BLaER1 treated with 17β-estradiol and CSF1 and Interleukin-3, amounts not matched to agents 10 nM and 100 nM (cell line): ENCODE results near the gene EEF2K.
A peak's percentile ranks its signal among the peaks of the same experiment; 100 is the strongest.

ENCODE experiments used
- H3K27ac ChIP-seq, 11 experiments: shearing (Covaris generic); formaldehyde crosslinking; 2 replicates each; pipeline ENCODE4 v1.8.1; 2022
- H3K27me3 ChIP-seq, 11 experiments: shearing (Covaris generic); formaldehyde crosslinking; 2 replicates each; pipeline ENCODE4 v1.8.1; 2022
- H3K36me3 ChIP-seq, 11 experiments: shearing (Covaris generic); formaldehyde crosslinking; 2 replicates each; pipeline ENCODE4 v1.8.1; 2022
- H3K4me1 ChIP-seq, 10 experiments: shearing (Covaris generic); formaldehyde crosslinking; 2 replicates each; pipeline ENCODE4 v1.8.1; 2022
- H3K4me2 ChIP-seq, 11 experiments: shearing (Covaris generic); formaldehyde crosslinking; 2 replicates each; pipeline ENCODE4 v1.8.1; 2022
- H3K4me3 ChIP-seq, 10 experiments: shearing (Covaris generic); formaldehyde crosslinking; 2 replicates each; pipeline ENCODE4 v1.8.1; 2022
- H3K9ac ChIP-seq, 11 experiments: shearing (Covaris generic); formaldehyde crosslinking; 2 replicates each; pipeline ENCODE4 v1.8.1; 2022
- H3K9me3 ChIP-seq, 11 experiments: shearing (Covaris generic); formaldehyde crosslinking; replicated peaks in 1 of 11; 2 replicates each; pipeline ENCODE4 v1.8.1; 2022
- H4K20me1 ChIP-seq, 11 experiments: shearing (Covaris generic); formaldehyde crosslinking; 2 replicates each; pipeline ENCODE4 v1.8.1; 2022
- Cebpa-rat ChIP-seq, 11 experiments: shearing (Covaris generic); IDR thresholded peaks; 2 replicates each; pipeline ENCODE4 v1.8.1; 2022

Gene EEF2K

DNA sequence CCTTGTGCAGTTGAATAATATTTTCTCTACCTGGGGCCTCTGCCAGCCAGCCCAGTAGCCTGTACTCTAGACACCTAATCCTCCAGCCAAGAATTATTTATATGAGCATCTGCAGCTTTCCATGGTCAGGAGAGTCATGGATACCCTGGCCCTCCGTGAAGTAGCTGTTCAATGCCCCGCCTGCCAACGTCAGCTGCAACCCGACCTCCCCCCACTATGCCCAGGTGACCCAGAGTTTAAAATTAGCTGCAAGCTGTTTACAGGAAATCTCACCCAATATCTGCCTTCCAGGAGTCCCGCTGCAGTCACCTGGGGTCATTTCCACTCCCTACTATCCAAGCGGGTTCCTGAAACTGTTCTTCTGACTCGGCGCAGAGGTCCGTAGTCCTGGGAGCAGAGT lies 31.4 kb upstream of the EEF2K start:
- Histone ChIP-seq H3K27ac (no peak overlapping the region), H4K20me1 (peaks cover 0 to 10% (median 0%) of the 10 kb centered on the region in 11 experiments; a peak in 1 of 22 replicates), H3K4me1 (peaks cover 0 to 17% (median 12%) of the 10 kb centered on the region in 10 experiments; a peak in 12 of 20 replicates), H3K36me3 (no peaks in the 10 kb centered on the region), H3K4me3 (no peak overlapping the region), H3K9me3 (no peaks in the 10 kb centered on the region), H3K9ac (no peak overlapping the region), H3K27me3 (no peaks in the 10 kb centered on the region), H3K4me2 (peak overlapping the region in 8 of 11 experiments; percentile 10 to 56 (median 36); a peak in 13 of 22 replicates)
- no peak for TF ChIP-seq Cebpa-rat (IDR thresholded peaks at IDR 0.05)

- no peaks in the 10 kb centered on the region for H3K36me3 ChIP-seq
- no peaks in the 10 kb centered on the region for H4K20me1 ChIP-seq
- peaks cover 0 to 17% (median 12%) of the 10 kb centered on the region in 10 experiments; a peak in 12 of 20 replicates for H3K4me1 ChIP-seq
- H3K4me2 ChIP-seq: no peak overlapping the region
- no peak overlapping the region for H3K4me3 ChIP-seq
- H3K27me3 ChIP-seq: no peaks in the 10 kb centered on the region
- no peak for TF ChIP-seq Cebpa-rat (IDR thresholded peaks at IDR 0.05)
- no peak overlapping the region for H3K27ac ChIP-seq
- no peaks in the 10 kb centered on the region for H3K9me3 ChIP-seq
- H3K9ac ChIP-seq: no peak overlapping the region
Measured at GRCh38 chr16:22177968-22178930, 27.8 kb upstream of the EEF2K start.

GRCh38 chr16:22181426-22181825 lies 24.7 kb upstream of the EEF2K start:
- TF ChIP-seq Cebpa-rat (IDR thresholded peaks at IDR 0.05): no peak
- H3K36me3 ChIP-seq: no peaks in the 10 kb centered on the region
- no peaks in the 10 kb centered on the region for H4K20me1 ChIP-seq
- no peak overlapping the region for H3K9ac ChIP-seq
- H3K4me1 ChIP-seq: no peaks in the 10 kb centered on the region; a peak in 1 of 20 replicates
- H3K4me2 ChIP-seq: no peak overlapping the region
- H3K27ac ChIP-seq: no peak overlapping the region
- no peaks in the 10 kb centered on the region for H3K27me3 ChIP-seq
- no peaks in the 10 kb centered on the region for H3K9me3 ChIP-seq
- H3K4me3 ChIP-seq: no peak overlapping the region

DNA sequence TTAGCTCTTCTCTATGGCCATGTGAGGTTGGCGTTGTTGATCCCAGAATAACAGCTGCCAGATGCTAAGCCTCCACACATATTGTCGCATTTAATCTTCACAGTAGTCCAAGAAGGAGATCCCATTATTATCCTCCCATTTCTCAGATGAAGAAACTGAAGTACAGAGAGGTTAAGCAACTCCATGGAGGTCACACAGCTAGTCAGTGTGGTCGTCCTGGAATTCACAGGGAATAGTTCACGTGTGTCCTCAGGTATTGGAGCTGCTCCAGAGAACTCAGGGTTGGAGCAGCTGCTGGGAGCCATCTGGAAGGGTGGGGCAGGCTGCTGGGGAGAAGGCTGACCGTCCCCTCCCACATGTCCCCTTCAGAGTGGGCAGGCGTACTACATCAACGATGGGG lies 24.2 kb upstream of the EEF2K start:
- Histone ChIP-seq H3K36me3 (no peaks in the 10 kb centered on the region), H3K9me3 (no peaks in the 10 kb centered on the region), H3K27me3 (no peaks in the 10 kb centered on the region), H4K20me1 (no peaks in the 10 kb centered on the region), H3K27ac (no peak overlapping the region), H3K4me3 (no peak overlapping the region), H3K4me1 (no peaks in the 10 kb centered on the region; a peak in 1 of 20 replicates), H3K9ac (no peak overlapping the region), H3K4me2 (no peak overlapping the region)
- no peak for TF ChIP-seq Cebpa-rat (IDR thresholded peaks at IDR 0.05)

DNA sequence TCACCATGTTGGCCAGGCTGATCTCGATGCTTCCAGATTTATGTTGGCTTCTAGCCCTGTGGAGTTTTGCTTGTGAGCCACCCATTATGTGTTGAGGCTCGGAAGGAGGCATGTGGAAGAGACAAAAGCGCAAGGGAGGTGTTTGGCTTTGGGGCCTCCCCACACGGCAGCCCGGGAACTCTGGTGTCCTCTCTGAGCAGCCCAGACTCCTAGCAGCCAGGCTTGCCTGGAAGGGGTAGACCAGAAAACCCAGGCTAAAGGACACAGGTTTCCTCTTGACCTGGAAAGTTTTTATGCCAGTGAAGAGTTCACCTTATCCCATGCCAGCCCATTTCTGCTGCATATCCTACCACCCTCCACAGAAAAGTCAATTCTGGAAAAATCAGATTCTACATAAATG lies 22.7 kb upstream of the EEF2K start:
- Histone ChIP-seq H3K4me2 (no peak overlapping the region), H3K9me3 (no peaks in the 10 kb centered on the region), H3K4me3 (no peak overlapping the region), H3K27me3 (no peaks in the 10 kb centered on the region), H3K27ac (no peak overlapping the region), H4K20me1 (no peaks in the 10 kb centered on the region), H3K36me3 (no peaks in the 10 kb centered on the region), H3K9ac (no peak overlapping the region), H3K4me1 (peaks cover 3 to 7% (median 5%) of the 10 kb centered on the region in 10 experiments; a peak in 14 of 20 replicates)
- TF ChIP-seq Cebpa-rat (IDR thresholded peaks at IDR 0.05): no peak

DNA sequence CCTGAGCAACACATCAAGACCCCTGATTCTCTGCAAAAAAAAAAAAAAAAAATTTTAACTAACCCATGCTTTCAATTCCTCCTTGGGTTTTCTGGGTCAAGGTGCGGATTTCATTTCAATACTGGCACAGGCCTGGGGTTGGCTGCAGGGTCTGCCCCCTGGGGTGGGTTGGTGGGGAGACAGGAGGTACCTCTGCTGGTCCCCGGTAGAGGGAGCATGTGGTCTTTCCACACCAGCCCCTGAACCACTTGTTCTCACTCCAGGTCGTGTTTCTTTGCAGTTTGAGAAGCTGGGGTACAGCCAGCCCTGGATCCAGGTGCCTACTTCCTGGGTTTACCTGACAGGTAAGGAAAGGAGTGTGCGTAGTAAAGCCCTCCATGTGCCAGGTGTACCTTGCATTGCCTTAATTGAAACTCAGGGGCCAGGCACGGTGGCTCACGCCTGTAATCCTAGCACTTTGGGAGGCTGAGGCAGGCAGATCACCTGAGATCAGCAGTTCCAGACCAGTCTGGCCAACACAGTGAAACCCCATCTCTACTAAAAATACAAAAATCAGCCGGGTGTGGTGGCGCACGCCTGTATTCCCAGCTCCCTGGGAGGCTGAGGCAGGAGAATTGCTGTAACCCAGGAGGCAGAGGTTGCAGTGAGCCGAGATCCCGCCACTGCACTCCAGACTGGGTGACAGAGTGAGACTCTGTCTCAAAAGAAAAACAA lies 22.0 kb upstream of the EEF2K start:
- H3K36me3 ChIP-seq: no peaks in the 10 kb centered on the region
- no peak for TF ChIP-seq Cebpa-rat (IDR thresholded peaks at IDR 0.05)
- H3K27me3 ChIP-seq: no peaks in the 10 kb centered on the region
- H3K4me1 ChIP-seq: peaks cover 9 to 14% (median 11%) of the 10 kb centered on the region in 10 experiments
- H3K4me3 ChIP-seq: no peak overlapping the region
- H4K20me1 ChIP-seq: no peaks in the 10 kb centered on the region
- no peak overlapping the region for H3K9ac ChIP-seq
- H3K27ac ChIP-seq: no peak overlapping the region
- H3K9me3 ChIP-seq: no peaks in the 10 kb centered on the region
- no peak overlapping the region for H3K4me2 ChIP-seq

GRCh38 chr16:22184615-22184968 lies 21.5 kb upstream of the EEF2K start:
- Histone ChIP-seq H3K4me2 (no peak overlapping the region), H3K4me1 (peaks cover 14 to 19% (median 17%) of the 10 kb centered on the region in 10 experiments), H3K36me3 (no peaks in the 10 kb centered on the region), H3K9ac (no peak overlapping the region), H3K27ac (no peak overlapping the region), H3K9me3 (no peaks in the 10 kb centered on the region), H3K4me3 (no peak overlapping the region), H4K20me1 (no peaks in the 10 kb centered on the region), H3K27me3 (no peaks in the 10 kb centered on the region)
- no peak for TF ChIP-seq Cebpa-rat (IDR thresholded peaks at IDR 0.05)

GRCh38 chr16:22186517-22186916 lies 19.6 kb upstream of the EEF2K start:
- Histone ChIP-seq H3K4me3 (no peak overlapping the region), H3K27ac (no peak overlapping the region), H3K9me3 (no peaks in the 10 kb centered on the region), H4K20me1 (no peaks in the 10 kb centered on the region), H3K27me3 (no peaks in the 10 kb centered on the region), H3K4me1 (peaks cover 19 to 28% (median 25%) of the 10 kb centered on the region in 10 experiments), H3K4me2 (no peak overlapping the region), H3K36me3 (no peaks in the 10 kb centered on the region), H3K9ac (no peak overlapping the region)
- no peak for TF ChIP-seq Cebpa-rat (IDR thresholded peaks at IDR 0.05)

DNA sequence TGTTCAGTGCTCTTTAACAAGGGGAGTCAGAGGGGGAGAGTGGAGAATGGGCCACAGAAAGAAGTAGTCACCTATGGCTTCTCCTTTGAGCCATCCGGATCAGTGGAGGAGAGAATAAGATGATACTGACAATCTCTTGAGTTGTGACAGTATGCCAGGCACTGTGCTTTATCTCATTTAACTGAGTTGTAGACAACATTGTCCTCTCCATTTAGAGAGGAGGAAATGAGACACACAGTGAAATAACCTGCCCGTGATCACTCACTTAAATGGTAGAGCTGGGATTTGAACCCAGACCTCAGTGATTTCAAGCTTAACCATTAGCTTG lies 17.8 kb upstream of the EEF2K start:
- peaks cover 0 to 8% (median 7%) of the 10 kb centered on the region in 11 experiments; a peak in 11 of 22 replicates for H3K27me3 ChIP-seq
- TF ChIP-seq Cebpa-rat (IDR thresholded peaks at IDR 0.05): no peak
- H3K4me2 ChIP-seq: peak overlapping the region in 9 of 11 experiments; percentile 3 to 98 (median 95); a peak in 13 of 22 replicates
- peaks cover 33 to 43% (median 40%) of the 10 kb centered on the region in 10 experiments for H3K4me1 ChIP-seq
- peaks cover 0 to 8% (median 0%) of the 10 kb centered on the region in 11 experiments; a peak in 1 of 22 replicates for H4K20me1 ChIP-seq
- H3K36me3 ChIP-seq: no peaks in the 10 kb centered on the region
- H3K9me3 ChIP-seq: no peaks in the 10 kb centered on the region
- peak overlapping the region in 3 of 11 experiments; percentile 74 to 79 (median 76); a peak in 1 of 22 replicates for H3K27ac ChIP-seq
- no peak overlapping the region for H3K4me3 ChIP-seq
- H3K9ac ChIP-seq: 0 out of 22 replicates have a peak overlapping the region, but pooled peaks of 3 of the 11 experiments have one; percentile 15 to 80 (median 78)
